Measurements from ENCODE around the gene DNAH11.
A peak's percentile ranks its signal among the peaks of the same experiment; 100 is the strongest.
"Not testable (repeated sequence)": the region's sequence is repeated elsewhere in the genome, so short reads cannot be mapped to it uniquely, and the experiment has no call there.

The DNAH11 gene

GRCh38 chr7:21844742-21845141 lies 301.9 kb downstream of the DNAH11 start:
- Histone ChIP-seq H4K8ac (ENCODE audit: low read depth, low read length) (no peak overlapping the region), H3K79me1 (ENCODE audit: low read length) (no peaks in the 10 kb centered on the region), H3K56ac (ENCODE audit: low read length) (no peak overlapping the region), H3K23ac (ENCODE audit: low read length) (no peak overlapping the region), H3K4me1 (ENCODE audit: control insufficient read depth, low read depth, low read length) (no peaks in the 10 kb centered on the region), H2AK5ac (ENCODE audit: low read length) (no peak overlapping the region), H2BK120ac (ENCODE audit: low read depth, low read length) (no peak overlapping the region), H3K4me3 (ENCODE audit: low read length) (no peak overlapping the region), H3K27ac (ENCODE audit: low read depth, low read length) (no peak overlapping the region), H3K18ac (ENCODE audit: low read length) (no peak overlapping the region), H3K27me3 (ENCODE audit: insufficient read depth, low read length, poor library complexity) (no peaks in the 10 kb centered on the region), H3K36me3 (ENCODE audit: control insufficient read depth, insufficient read depth, low read length) (no peaks in the 10 kb centered on the region), H2BK5ac (ENCODE audit: low read length) (no peak overlapping the region), H4K5ac (ENCODE audit: low read length) (no peak overlapping the region), H3K4ac (ENCODE audit: low read depth, low read length) (no peak overlapping the region), H3K9ac (ENCODE audit: low read length) (no peak overlapping the region), H2BK15ac (replicated peaks; ENCODE audit: low read depth) (no peak overlapping the region), H3K79me2 (ENCODE audit: control insufficient read depth, insufficient read depth, low read length) (no peaks in the 10 kb centered on the region), H3K4me2 (ENCODE audit: low read length) (no peak overlapping the region)
- no CpG with 5 or more reads among the region's 1 CpG for WGBS (ENCODE audit: extremely low coverage, insufficient coverage, low lambda C conversion rate)
- no peak for DNase-seq

GRCh38 chr7:21850531-21851285 lies 307.9 kb downstream of the DNAH11 start:
- H2BK5ac ChIP-seq (ENCODE audit: low read length): no peak overlapping the region
- H4K8ac ChIP-seq (ENCODE audit: low read depth, low read length): no peak overlapping the region
- WGBS (ENCODE audit: extremely low coverage, insufficient coverage, low lambda C conversion rate): no CpG with 5 or more reads among the region's 5 CpGs
- H3K4me2 ChIP-seq (ENCODE audit: low read length): no peak overlapping the region
- H3K4me3 ChIP-seq (ENCODE audit: low read length): no peak overlapping the region
- no peak overlapping the region for H2BK120ac ChIP-seq (ENCODE audit: low read depth, low read length)
- DNase-seq: peak; percentile 53
- H3K79me1 ChIP-seq (ENCODE audit: low read length): no peaks in the 10 kb centered on the region
- no peaks in the 10 kb centered on the region for H3K36me3 ChIP-seq (ENCODE audit: control insufficient read depth, insufficient read depth, low read length)
- H2BK15ac ChIP-seq (replicated peaks; ENCODE audit: low read depth): no peak overlapping the region
- no peaks in the 10 kb centered on the region for H3K4me1 ChIP-seq (ENCODE audit: control insufficient read depth, low read depth, low read length)
- H3K4ac ChIP-seq (ENCODE audit: low read depth, low read length): no peak overlapping the region
- no peak overlapping the region for H3K56ac ChIP-seq (ENCODE audit: low read length)
- no peak overlapping the region for H3K23ac ChIP-seq (ENCODE audit: low read length)
- no peak overlapping the region for H3K27ac ChIP-seq (ENCODE audit: low read depth, low read length)
- no peak overlapping the region for H2AK5ac ChIP-seq (ENCODE audit: low read length)
- no peak overlapping the region for H4K5ac ChIP-seq (ENCODE audit: low read length)
- no peak overlapping the region for H3K18ac ChIP-seq (ENCODE audit: low read length)
- no peak overlapping the region for H3K9ac ChIP-seq (ENCODE audit: low read length)
- H3K27me3 ChIP-seq (ENCODE audit: insufficient read depth, low read length, poor library complexity): no peaks in the 10 kb centered on the region
- no peaks in the 10 kb centered on the region for H3K79me2 ChIP-seq (ENCODE audit: control insufficient read depth, insufficient read depth, low read length)

- H4K5ac ChIP-seq (ENCODE audit: low read length): no peak overlapping the region
- H3K27ac ChIP-seq (ENCODE audit: low read depth, low read length): no peak overlapping the region
- H3K27me3 ChIP-seq (ENCODE audit: insufficient read depth, low read length, poor library complexity): no peaks in the 10 kb centered on the region
- H3K79me1 ChIP-seq (ENCODE audit: low read length): no peaks in the 10 kb centered on the region
- H3K4ac ChIP-seq (ENCODE audit: low read depth, low read length): no peak overlapping the region
- H3K23ac ChIP-seq (ENCODE audit: low read length): no peak overlapping the region
- H3K9ac ChIP-seq (ENCODE audit: low read length): no peak overlapping the region
- no peak overlapping the region for H3K4me2 ChIP-seq (ENCODE audit: low read length)
- no peak overlapping the region for H2BK15ac ChIP-seq (replicated peaks; ENCODE audit: low read depth)
- no peak overlapping the region for H3K4me3 ChIP-seq (ENCODE audit: low read length)
- no CpG with 5 or more reads among the region's 6 CpGs for WGBS (ENCODE audit: extremely low coverage, insufficient coverage, low lambda C conversion rate)
- DNase-seq: peak; percentile 18
- H3K79me2 ChIP-seq (ENCODE audit: control insufficient read depth, insufficient read depth, low read length): no peaks in the 10 kb centered on the region
- H3K56ac ChIP-seq (ENCODE audit: low read length): no peak overlapping the region
- H3K36me3 ChIP-seq (ENCODE audit: control insufficient read depth, insufficient read depth, low read length): no peaks in the 10 kb centered on the region
- H2AK5ac ChIP-seq (ENCODE audit: low read length): no peak overlapping the region
- no peak overlapping the region for H3K18ac ChIP-seq (ENCODE audit: low read length)
- H4K8ac ChIP-seq (ENCODE audit: low read depth, low read length): no peak overlapping the region
- H3K4me1 ChIP-seq (ENCODE audit: control insufficient read depth, low read depth, low read length): no peaks in the 10 kb centered on the region
- H2BK120ac ChIP-seq (ENCODE audit: low read depth, low read length): no peak overlapping the region
- H2BK5ac ChIP-seq (ENCODE audit: low read length): no peak overlapping the region
Observed at GRCh38 chr7:21851559-21851967, 308.7 kb downstream of the DNAH11 start.

- H3K36me3 ChIP-seq (ENCODE audit: control insufficient read depth, insufficient read depth, low read length): not testable (repeated sequence)
Observed at GRCh38 chr7:21865631-21866204, 322.9 kb downstream of the DNAH11 start.

GRCh38 chr7:21866731-21867130 lies 323.9 kb downstream of the DNAH11 start:
- H3K4me1 ChIP-seq (ENCODE audit: control insufficient read depth, low read depth, low read length): peaks cover 5% of the 10 kb centered on the region
- H4K5ac ChIP-seq (ENCODE audit: low read length): no peak overlapping the region
- H3K4me3 ChIP-seq (ENCODE audit: low read length): no peak overlapping the region
- no peak overlapping the region for H2BK15ac ChIP-seq (replicated peaks; ENCODE audit: low read depth)
- no peak overlapping the region for H3K23ac ChIP-seq (ENCODE audit: low read length)
- no peak overlapping the region for H2BK120ac ChIP-seq (ENCODE audit: low read depth, low read length)
- H4K8ac ChIP-seq (ENCODE audit: low read depth, low read length): no peak overlapping the region
- H2AK5ac ChIP-seq (ENCODE audit: low read length): no peak overlapping the region
- DNase-seq: no peak
- H3K27me3 ChIP-seq (ENCODE audit: insufficient read depth, low read length, poor library complexity): no peaks in the 10 kb centered on the region
- no peak overlapping the region for H3K9ac ChIP-seq (ENCODE audit: low read length)
- no peak overlapping the region for H2BK5ac ChIP-seq (ENCODE audit: low read length)
- no peak overlapping the region for H3K56ac ChIP-seq (ENCODE audit: low read length)
- H3K79me1 ChIP-seq (ENCODE audit: low read length): no peaks in the 10 kb centered on the region
- no peaks in the 10 kb centered on the region for H3K79me2 ChIP-seq (ENCODE audit: control insufficient read depth, insufficient read depth, low read length)
- H3K18ac ChIP-seq (ENCODE audit: low read length): no peak overlapping the region
- no CpG with 5 or more reads among the region's 1 CpG for WGBS (ENCODE audit: extremely low coverage, insufficient coverage, low lambda C conversion rate)
- H3K4me2 ChIP-seq (ENCODE audit: low read length): no peak overlapping the region
- H3K27ac ChIP-seq (ENCODE audit: low read depth, low read length): no peak overlapping the region
- no peaks in the 10 kb centered on the region for H3K36me3 ChIP-seq (ENCODE audit: control insufficient read depth, insufficient read depth, low read length)
- H3K4ac ChIP-seq (ENCODE audit: low read depth, low read length): no peak overlapping the region

More at GRCh38 chr7:21865631-21866204, 322.9 kb downstream of the DNAH11 start:
- not testable (repeated sequence) for H3K18ac ChIP-seq (ENCODE audit: low read length); H3K4me1 ChIP-seq (ENCODE audit: control insufficient read depth, low read depth, low read length); H2AK5ac ChIP-seq (ENCODE audit: low read length); H3K27me3 ChIP-seq (ENCODE audit: insufficient read depth, low read length, poor library complexity); H3K4me3 ChIP-seq (ENCODE audit: low read length); H3K56ac ChIP-seq (ENCODE audit: low read length); H3K79me1 ChIP-seq (ENCODE audit: low read length); H2BK15ac ChIP-seq (replicated peaks; ENCODE audit: low read depth); DNase-seq; H3K27ac ChIP-seq (ENCODE audit: low read depth, low read length); H3K23ac ChIP-seq (ENCODE audit: low read length); H3K79me2 ChIP-seq (ENCODE audit: control insufficient read depth, insufficient read depth, low read length); H2BK5ac ChIP-seq (ENCODE audit: low read length); H4K8ac ChIP-seq (ENCODE audit: low read depth, low read length); H2BK120ac ChIP-seq (ENCODE audit: low read depth, low read length); H3K4ac ChIP-seq (ENCODE audit: low read depth, low read length); H4K5ac ChIP-seq (ENCODE audit: low read length); H3K4me2 ChIP-seq (ENCODE audit: low read length); H3K9ac ChIP-seq (ENCODE audit: low read length)
- no CpG with 5 or more reads among the region's 7 CpGs for WGBS (ENCODE audit: extremely low coverage, insufficient coverage, low lambda C conversion rate)

GRCh38 chr7:21867226-21867625 lies 324.4 kb downstream of the DNAH11 start:
- no peaks in the 10 kb centered on the region for H3K79me2 ChIP-seq (ENCODE audit: control insufficient read depth, insufficient read depth, low read length)
- H3K4me1 ChIP-seq (ENCODE audit: control insufficient read depth, low read depth, low read length): peaks cover 5% of the 10 kb centered on the region
- H3K9ac ChIP-seq (ENCODE audit: low read length): no peak overlapping the region
- H3K79me1 ChIP-seq (ENCODE audit: low read length): no peaks in the 10 kb centered on the region
- H3K27ac ChIP-seq (ENCODE audit: low read depth, low read length): no peak overlapping the region
- no peaks in the 10 kb centered on the region for H3K27me3 ChIP-seq (ENCODE audit: insufficient read depth, low read length, poor library complexity)
- no peak overlapping the region for H3K4me3 ChIP-seq (ENCODE audit: low read length)
- peak overlapping the region; percentile 80 for H3K18ac ChIP-seq (ENCODE audit: low read length)
- no peak overlapping the region for H2BK120ac ChIP-seq (ENCODE audit: low read depth, low read length)
- no peak overlapping the region for H2BK5ac ChIP-seq (ENCODE audit: low read length)
- no peak for DNase-seq
- no peak overlapping the region for H3K4ac ChIP-seq (ENCODE audit: low read depth, low read length)
- H4K5ac ChIP-seq (ENCODE audit: low read length): no peak overlapping the region
- no peak overlapping the region for H3K23ac ChIP-seq (ENCODE audit: low read length)
- no peak overlapping the region for H3K56ac ChIP-seq (ENCODE audit: low read length)
- no peak overlapping the region for H2BK15ac ChIP-seq (replicated peaks; ENCODE audit: low read depth)
- H3K36me3 ChIP-seq (ENCODE audit: control insufficient read depth, insufficient read depth, low read length): no peaks in the 10 kb centered on the region
- H4K8ac ChIP-seq (ENCODE audit: low read depth, low read length): no peak overlapping the region
- no peak overlapping the region for H3K4me2 ChIP-seq (ENCODE audit: low read length)
- no peak overlapping the region for H2AK5ac ChIP-seq (ENCODE audit: low read length)
